Endometrial microvascular endothelial cells (primary cell): ENCODE results near the gene MYOF. TPM values are rescaled to one million over a fixed set of nuclear protein-coding genes. Genes with fewer than 3 reads are reported as not detected.

ENCODE experiments used
- in situ Hi-C: cut with HindIII; loops from 2 replicates; pipeline ENCODE4 v1.10.0; 2017; ENCODE audit warnings: low sequenced_read_pairs, low pct_unique_long_range_greater_than_20kb; ENCODE audit errors: inconsistent ontology term
- total RNA-seq: library from RNA; depleted of rRNA; stranded (reverse); fragments of >200 nt; gene quantifications from one replicate; pipeline ENCODE4 v1.2.3, GENCODE V29; 2015; ENCODE audit errors: inconsistent ontology term

Gene MYOF
- total RNA-seq: 250 TPM

DNA sequence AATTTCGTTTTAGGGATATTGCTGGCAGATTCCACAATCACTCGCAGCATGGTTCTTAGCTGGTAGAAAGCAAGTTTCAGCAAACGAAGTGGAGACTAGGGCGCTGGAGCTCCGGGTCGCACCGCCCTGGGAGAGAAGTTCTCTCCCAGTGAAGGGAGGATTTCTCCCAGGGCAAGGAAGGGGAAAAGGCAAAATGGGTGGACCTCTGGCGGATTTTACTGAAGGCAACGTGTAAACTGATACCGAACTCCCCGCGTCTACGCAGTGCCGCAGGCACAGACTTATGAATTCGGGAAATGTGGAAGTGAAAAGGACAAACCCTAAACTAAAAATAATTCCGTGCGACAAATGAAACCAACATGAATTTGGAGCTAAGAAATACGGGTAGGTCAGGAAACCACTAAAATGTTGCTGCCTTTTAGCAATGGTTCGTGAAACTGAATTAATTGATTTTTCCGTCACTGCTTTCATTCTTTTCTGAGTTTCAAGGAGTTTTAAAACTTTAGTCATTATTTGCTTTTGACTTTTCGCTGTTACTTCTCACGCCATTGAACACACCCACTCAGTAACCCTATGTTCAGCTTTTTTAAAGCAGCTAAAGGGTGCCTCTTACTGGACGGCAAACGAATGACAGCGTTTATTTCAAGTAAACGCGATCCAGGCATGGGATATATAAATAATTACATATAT, at the start of gene MYOF:
MYOF (minus strand) TSS at position 190 of the 690 bp plus-strand sequence; CDS start at position 50, 140 bp downstream.
- in situ Hi-C loops: no loop called here

- in situ Hi-C loops: no loop called here
Measured at GRCh38 chr10:93518531-93518930, 36.4 kb upstream of the MYOF start.

- in situ Hi-C loops: no loop called here
Measured at GRCh38 chr10:93516006-93516380, 33.9 kb upstream of the MYOF start.

- in situ Hi-C loops: no loop called here
Measured at GRCh38 chr10:93515071-93516005, 33.2 kb upstream of the MYOF start.

DNA sequence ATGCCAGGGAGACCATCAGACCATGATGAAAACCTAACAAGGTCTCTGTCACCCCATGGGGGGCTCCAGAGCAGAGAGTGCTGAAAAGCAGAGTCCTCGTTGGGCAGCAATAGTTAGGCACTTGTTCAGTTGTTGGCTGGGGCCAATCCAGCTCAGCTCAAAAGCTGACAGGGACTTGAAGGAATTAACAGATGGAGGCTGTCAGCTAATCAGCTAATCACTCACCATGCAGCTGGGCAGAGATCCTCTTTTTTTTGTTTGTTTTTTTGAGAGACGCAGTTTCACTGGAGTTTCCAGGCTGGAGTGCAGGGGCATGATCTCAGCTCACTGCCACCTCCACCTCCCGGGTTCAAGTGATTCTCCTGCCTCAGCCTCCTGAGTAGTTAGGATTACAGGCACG, 32.4 kb upstream of the MYOF start:
- in situ Hi-C loops: no loop called here

GRCh38 chr10:93513091-93513490, 31.0 kb upstream of the MYOF start:
- in situ Hi-C loops: no loop called here

DNA sequence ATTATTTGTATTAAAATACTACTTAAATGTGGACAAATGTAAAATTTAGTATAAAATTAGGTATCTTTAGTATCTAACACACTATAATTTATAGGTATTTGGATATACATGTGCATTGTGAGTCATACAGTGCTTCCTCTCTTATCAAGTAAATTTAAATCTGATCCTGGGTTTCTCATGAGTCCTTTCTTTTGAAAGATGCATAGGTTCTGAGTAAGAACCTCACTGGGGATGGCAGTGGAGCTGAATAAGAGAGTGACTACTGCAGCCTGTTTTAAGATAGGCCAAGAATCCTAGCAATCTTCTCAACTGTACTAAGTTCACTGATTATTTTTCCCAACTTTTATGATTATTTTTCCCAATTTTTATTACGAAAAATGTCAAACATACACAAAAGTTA, 30.4 kb upstream of the MYOF start:
- in situ Hi-C loops: no loop called here

DNA sequence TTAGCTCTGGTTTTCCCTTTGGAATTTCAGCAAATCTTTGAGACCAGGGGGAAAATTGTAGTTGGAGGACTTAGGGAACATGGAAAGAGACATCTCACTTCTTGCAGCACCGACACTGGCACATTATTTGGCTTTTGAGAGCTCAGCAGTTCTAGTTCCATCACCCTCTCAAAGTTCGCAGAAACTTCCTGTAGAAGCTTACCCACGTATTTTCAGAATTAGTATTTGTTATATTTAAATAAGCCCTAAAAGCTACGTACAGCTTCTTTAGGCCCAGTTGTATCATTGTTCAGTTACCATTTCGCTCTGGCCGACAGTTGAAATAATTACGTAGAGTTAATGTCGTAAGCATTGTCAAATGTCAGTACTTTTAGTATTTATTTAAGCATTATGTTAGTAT, 27.7 kb upstream of the MYOF start:
- in situ Hi-C loops: no loop called here

DNA sequence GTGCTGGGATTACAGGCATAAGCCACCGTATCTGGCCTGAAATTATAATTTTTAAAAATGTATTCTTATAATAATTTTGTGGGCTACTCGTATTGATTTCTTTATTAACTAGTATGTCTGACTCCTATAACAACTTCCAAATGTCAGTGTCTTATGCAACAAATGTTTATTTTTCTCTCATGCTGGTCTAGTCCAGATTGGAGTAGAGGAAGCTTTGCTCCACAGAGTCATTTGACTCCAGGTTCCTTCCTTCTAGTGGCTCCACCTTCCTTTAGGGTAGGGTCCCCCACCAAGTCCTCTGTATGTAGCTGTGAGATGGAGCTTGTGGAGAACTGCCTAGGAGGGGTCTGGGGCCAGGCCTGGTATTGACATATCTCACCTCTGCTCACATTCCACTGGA, 22.9 kb upstream of the MYOF start:
- in situ Hi-C loops: no loop called here

DNA sequence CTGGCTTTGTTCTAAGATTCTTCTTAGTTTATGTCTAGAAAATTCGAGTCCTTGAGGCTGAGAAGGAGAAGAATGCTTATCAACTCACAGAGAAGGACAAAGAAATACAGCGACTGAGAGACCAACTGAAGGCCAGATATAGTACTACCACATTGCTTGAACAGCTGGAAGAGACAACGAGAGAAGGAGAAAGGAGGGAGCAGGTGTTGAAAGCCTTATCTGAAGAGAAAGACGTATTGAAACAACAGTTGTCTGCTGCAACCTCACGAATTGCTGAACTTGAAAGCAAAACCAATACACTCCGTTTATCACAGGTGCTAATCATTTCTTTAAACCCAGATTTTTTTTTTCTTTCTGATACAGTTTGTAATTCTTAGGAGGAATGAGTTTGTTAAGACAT, 20.9 kb upstream of the MYOF start:
- in situ Hi-C loops: no loop called here

DNA sequence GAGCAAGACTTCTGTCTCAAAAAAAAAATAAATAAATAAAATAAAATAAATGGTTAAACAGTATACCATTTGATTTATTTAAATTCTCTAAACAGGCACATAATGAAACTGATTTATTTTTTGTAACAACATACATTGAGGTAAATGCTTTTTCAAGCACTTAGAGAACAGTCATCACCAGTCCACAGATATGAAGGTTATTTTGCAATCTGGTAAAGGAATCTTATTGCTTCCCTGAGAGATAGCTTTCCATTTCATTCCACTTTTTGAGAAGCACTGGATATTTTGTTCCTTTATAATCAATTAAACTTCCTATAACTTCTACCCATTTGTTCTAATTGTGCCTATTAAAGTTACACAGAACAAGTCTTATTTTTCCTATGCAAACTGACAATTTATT, 19.5 kb upstream of the MYOF start:
- in situ Hi-C loops: no loop called here

GRCh38 chr10:93498166-93498565, 16.0 kb upstream of the MYOF start:
- in situ Hi-C loops: no loop called here

- in situ Hi-C loops: no loop called here
Measured at GRCh38 chr10:93496322-93497041, 14.3 kb upstream of the MYOF start, which contains the start of gene CEP55. Gene CEP55 (plus strand): TSS chr10:93496612. CDS start chr10:93500052, 3,440 bp downstream.

DNA sequence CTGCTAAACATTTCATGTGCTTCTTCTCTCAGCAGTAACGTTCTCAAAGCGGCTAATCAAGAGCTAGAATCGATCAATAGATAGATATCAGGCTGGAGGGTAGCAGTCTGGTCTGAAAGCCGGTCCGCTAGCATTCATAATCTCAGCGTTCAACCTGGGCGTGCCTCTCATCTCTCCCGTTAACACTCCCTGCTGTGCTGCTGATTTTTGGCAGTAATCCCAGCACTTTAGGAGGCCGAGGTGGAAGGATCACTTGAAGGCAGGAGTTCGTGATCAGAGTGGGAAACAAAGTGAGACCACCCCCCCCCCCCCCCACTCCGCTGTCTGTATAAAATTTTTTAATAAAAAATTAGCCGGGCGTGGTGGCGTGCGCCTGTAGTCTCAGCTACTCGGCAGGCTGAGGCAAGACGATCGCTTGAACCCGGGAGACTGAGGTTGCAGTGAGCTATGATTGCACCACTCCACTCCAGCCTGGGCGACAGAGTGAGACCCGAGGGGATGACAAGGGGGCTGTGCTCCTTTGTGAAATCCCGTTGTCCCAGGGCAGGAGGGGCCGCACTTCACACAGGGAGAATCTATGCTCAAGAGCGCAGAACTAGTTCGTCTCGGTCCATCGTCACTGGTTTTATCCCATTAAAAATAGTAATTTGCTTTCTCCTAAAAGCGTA, 13.7 kb upstream of the MYOF start:
- in situ Hi-C loops: no loop called here

DNA sequence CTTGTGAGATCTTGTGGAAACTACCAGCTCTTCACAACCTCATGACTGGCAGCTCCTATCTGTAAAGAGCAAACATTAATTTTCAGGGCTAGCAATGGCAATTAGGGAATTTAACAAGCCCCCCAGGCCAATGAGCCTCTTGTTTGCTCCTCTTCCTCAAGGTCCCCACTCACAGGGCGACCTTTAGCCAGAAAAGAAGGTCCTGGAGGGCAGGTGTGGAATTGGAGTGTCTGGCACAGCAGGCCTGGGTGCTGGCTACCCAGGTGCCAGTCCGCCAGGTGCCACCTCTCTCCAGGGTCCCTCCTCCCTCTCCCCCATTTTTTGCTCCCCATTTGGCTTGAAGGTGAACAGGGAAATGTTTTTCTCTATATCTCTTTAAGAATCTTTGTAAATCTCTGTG, 12.4 kb upstream of the MYOF start:
- in situ Hi-C loops: no loop called here

GRCh38 chr10:93493162-93493561, 11.0 kb upstream of the MYOF start:
- in situ Hi-C loops: no loop called here

- in situ Hi-C loops: no loop called here
Measured at GRCh38 chr10:93491602-93492121, 9.5 kb upstream of the MYOF start.

DNA sequence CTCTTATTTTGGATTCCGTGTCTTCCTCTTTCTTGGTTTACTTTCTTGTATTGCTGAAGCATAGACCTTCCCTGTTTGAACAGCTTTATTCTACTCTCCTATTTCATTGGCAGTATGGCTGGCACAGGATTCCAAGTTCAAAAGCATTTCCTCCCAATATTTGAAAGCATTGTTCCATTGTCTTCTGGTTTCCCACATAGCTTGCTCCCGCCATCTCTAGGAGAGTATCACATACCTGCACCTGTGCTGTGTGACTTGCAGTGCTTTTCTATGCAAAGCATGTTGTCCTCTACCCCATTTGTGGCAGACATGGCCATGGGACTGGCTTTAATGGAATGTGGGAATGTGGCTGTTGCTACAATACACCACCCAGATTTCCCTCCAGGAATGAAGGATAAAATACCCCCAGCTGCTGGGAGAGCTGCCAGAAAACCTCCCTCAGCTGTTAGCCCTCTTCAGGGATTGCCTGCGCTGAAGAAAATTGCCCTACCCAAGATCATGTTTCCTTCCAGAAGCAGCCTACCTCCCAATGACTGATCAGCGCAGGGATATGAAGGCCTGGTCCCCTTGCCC, 6.9 kb upstream of the MYOF start:
- in situ Hi-C loops: no loop called here
